A549 (cell line): Measurements from ENCODE around the gene TRIM71. TPM values are rescaled to one million over a fixed set of nuclear protein-coding genes. Genes with fewer than 3 reads are reported as not detected.
"Not testable (repeated sequence)": the region's sequence is repeated elsewhere in the genome, so short reads cannot be mapped to it uniquely, and the experiment has no call there.

Source experiments
- ATAC-seq, 2 experiments: fragments of 200-7000 bp in 1 of 2; fragments of >200 bp in 1 of 2; cut with Nextera tagmentation in 1 of 2; cut with Tn5 transposase in 1 of 2; 3 replicates each; pipeline versions ENCODE4 v1.8.0 to v1.9.1; 2018 to 2020; ENCODE audit warnings: mild to moderate bottlenecking in 1 of 2, moderate library complexity in 1 of 2
- CTCF ChIA-PET: fragments of 300-600 bp; sonication (Branson Sonifier 250); formaldehyde crosslinking; extraction: SDS; loops from one replicate; lab custom pipeline; 2021; ENCODE audit warnings: antibody characterized with exemption, inconsistent platforms; lab: Yijun Ruan, JAX
- POLR2A ChIA-PET: fragments of 350-600 bp; formaldehyde crosslinking; extraction: SDS; loops from one replicate; lab custom pipeline; 2021; ENCODE audit warnings: antibody characterized with exemption, inconsistent platforms; lab: Yijun Ruan, JAX
- DNase-seq, 2 experiments: peaks; one replicate each; pipeline versions ENCODE4 v3.0.0 to v3.0.0-alpha.2; 2011 to 2016; ENCODE audit warnings: low read depth in 1 of 2, low spot score in 1 of 2
- FAIRE-seq: peaks from 2 replicates; lab custom pipeline; 2011; peaks lifted over from hg19 to GRCh38; lab: Jason Lieb, UNC
- H3K27ac ChIP-seq, 2 experiments: fragments of >200 bp; sonication (Bioruptor Twin); formaldehyde crosslinking; 3 replicates each; pipeline ENCODE4 v1.5.1; 2016 to 2017
- H3K4me1 ChIP-seq: fragments of >200 bp; sonication (Bioruptor Twin); formaldehyde crosslinking; 3 replicates; pipeline ENCODE4 v1.6.1; 2016
- H3K4me2 ChIP-seq: fragments of >200 bp; sonication (Bioruptor Twin); formaldehyde crosslinking; 3 replicates; pipeline ENCODE4 v1.6.1; 2016
- H3K4me3 ChIP-seq: fragments of >200 bp; sonication (Bioruptor Twin); formaldehyde crosslinking; 3 replicates; pipeline ENCODE4 v1.5.1; 2016
- H3K9me3 ChIP-seq: fragments of >200 bp; sonication (Bioruptor Twin); formaldehyde crosslinking; 3 replicates; pipeline ENCODE4 v1.6.1; 2016
- BCL3 ChIP-seq: fragments of >200 bp; sonication (Bioruptor Twin); formaldehyde crosslinking; IDR thresholded peaks from 3 replicates; pipeline ENCODE4 v1.6.1; 2016
- CEBPB ChIP-seq, 2 experiments: fragments of >200 bp in 1 of 2; sonication (Bioruptor Twin) in 1 of 2; formaldehyde crosslinking in 1 of 2; IDR thresholded peaks; 2 replicates each; pipeline ENCODE4 v1.6.1; 2012 to 2016
- CHD4 ChIP-seq: fragments of 200-600 bp; sonication (generic); IDR thresholded peaks from 2 replicates; pipeline ENCODE4 v1.6.1; 2016; ENCODE audit warnings: antibody characterized with exemption, mild to moderate bottlenecking, borderline replicate concordance
- CTCF ChIP-seq: fragments of >200 bp; sonication (Bioruptor Twin); formaldehyde crosslinking; IDR thresholded peaks from 3 replicates; pipeline ENCODE4 v1.5.1; 2016
- ELK1 ChIP-seq: fragments of 150-350 bp; IDR thresholded peaks from 2 replicates; pipeline ENCODE4 v1.6.1; 2014; ENCODE audit warnings: low read depth, mild to moderate bottlenecking, low read length
- EP300 ChIP-seq, 2 experiments: fragments of >200 bp; sonication (Bioruptor Twin); formaldehyde crosslinking; IDR thresholded peaks; 2 replicates in 1 of 2; 3 replicates in 1 of 2; pipeline ENCODE4 v1.6.1; 2016 to 2017
- ESRRA ChIP-seq: fragments of 150-350 bp; IDR thresholded peaks from 2 replicates; pipeline ENCODE4 v1.6.1; 2014; ENCODE audit warnings: mild to moderate bottlenecking, low read length, borderline replicate concordance
- FOSB ChIP-seq: fragments of 250-450 bp; sonication (Bioruptor Pico); IDR thresholded peaks from 2 replicates; pipeline ENCODE4 v1.5.0; 2020; ENCODE audit warnings: mild to moderate bottlenecking, moderate library complexity
- GATA3 ChIP-seq: IDR thresholded peaks from 2 replicates; pipeline ENCODE4 v1.6.1; 2012; ENCODE audit warnings: borderline replicate concordance
- HEYL ChIP-seq: fragments of 250-450 bp; sonication (Bioruptor Pico); IDR thresholded peaks from 2 replicates; pipeline ENCODE4 v1.8.0; 2021; ENCODE audit warnings: mild to moderate bottlenecking, moderate library complexity
- HOXA7 ChIP-seq: fragments of 250-450 bp; sonication (Bioruptor Pico); IDR thresholded peaks from 2 replicates; pipeline ENCODE4 v1.5.0; 2020; ENCODE audit warnings: mild to moderate bottlenecking, moderate library complexity
- HOXB13 ChIP-seq: fragments of 250-450 bp; sonication (Bioruptor Pico); IDR thresholded peaks from 2 replicates; pipeline ENCODE4 v1.5.0; 2020; ENCODE audit warnings: low read depth, mild to moderate bottlenecking, moderate library complexity
- JUN ChIP-seq, 2 experiments: fragments of >200 bp; sonication (Bioruptor Twin); formaldehyde crosslinking; IDR thresholded peaks; 2 replicates in 1 of 2; 3 replicates in 1 of 2; pipeline ENCODE4 v1.6.1; 2016 to 2017
- KDM1A ChIP-seq: fragments of 200-600 bp; sonication (generic); IDR thresholded peaks from 2 replicates; pipeline ENCODE4 v1.6.1; 2016; ENCODE audit warnings: low read depth, mild to moderate bottlenecking
- KDM5A ChIP-seq: fragments of 200-600 bp; sonication (generic); IDR thresholded peaks from 2 replicates; pipeline ENCODE4 v1.6.1; 2016; ENCODE audit warnings: antibody characterized with exemption, mild to moderate bottlenecking
- MAZ ChIP-seq: fragments of 150-350 bp; IDR thresholded peaks from 2 replicates; pipeline ENCODE4 v1.6.1; 2014; ENCODE audit warnings: antibody characterized with exemption, low read depth, low read length, borderline replicate concordance
- MYC ChIP-seq: IDR thresholded peaks from 2 replicates; pipeline ENCODE4 v1.6.1; 2012; ENCODE audit warnings: mild to moderate bottlenecking, inconsistent platforms, low read length, improper control_type of control experiment, borderline replicate concordance
- NFE2L2 ChIP-seq: fragments of 150-350 bp; conservative IDR thresholded peaks from 2 replicates; pipeline ENCODE4 v1.6.1; 2014; ENCODE audit warnings: low read length
- NR3C1 ChIP-seq: fragments of >200 bp; sonication (Bioruptor Twin); formaldehyde crosslinking; IDR thresholded peaks from 3 replicates; pipeline ENCODE4 v1.6.1; 2017
- POLR2A ChIP-seq: IDR thresholded peaks from 2 replicates; pipeline ENCODE4 v1.6.1; 2012; ENCODE audit warnings: mild to moderate bottlenecking, low read length
- RFX5 ChIP-seq: fragments of 450-650 bp; IDR thresholded peaks from 2 replicates; pipeline ENCODE4 v1.7.1; 2014; ENCODE audit warnings: antibody characterized with exemption, mild to moderate bottlenecking, moderate library complexity
- WGBS: methylation state at CpG from one replicate; pipeline ENCODE4 v1.1.6; 2017; ENCODE audit errors: missing lambda C conversion rate; 5-methylcytosine and 5-hydroxymethylcytosine counted together
- polyA plus RNA-seq, 4 experiments: library from polyadenylated mRNA; depleted of rRNA in 3 of 4; stranded (reverse); fragments of >200 nt; fragmentation: RNase III in 1 of 4; extraction: RNeasy Plus Mini Kit Qiagen cat#74134 plus additional on column Dnase treatment in 1 of 4; gene quantifications; 2 replicates in 3 of 4; 3 replicates in 1 of 4; pipeline ENCODE4 v1.2.3, GENCODE V29; 2011 to 2017
- TF ChIP-seq, protein P1 (sequence below): IDR thresholded peaks from 2 replicates; pipeline ENCODE4 v1.6.1; 2012
- TF ChIP-seq, protein P2 (sequence below): IDR thresholded peaks from 2 replicates; pipeline ENCODE4 v1.6.1; 2012
- TF ChIP-seq, protein P3 (sequence below): IDR thresholded peaks from 2 replicates; pipeline ENCODE4 v1.6.1; 2012; ENCODE audit warnings: low read depth, borderline replicate concordance

The TRIM71 gene
- polyA plus RNA-seq, 2 of the 4 experiments (the other 2 are of a cell fraction), result 0.01 TPM; not detected in 1

GRCh38 chr3:32937331-32937730 is 119.5 kb downstream of the TRIM71 start:
- peak in 1 of 2 experiments; percentile 53; a peak in 2 of 6 replicates for ATAC-seq
- POLR2A ChIA-PET, result no interaction called here
- no peak for TF ChIP-seq CTCF
- TF ChIP-seq, protein P1, sequence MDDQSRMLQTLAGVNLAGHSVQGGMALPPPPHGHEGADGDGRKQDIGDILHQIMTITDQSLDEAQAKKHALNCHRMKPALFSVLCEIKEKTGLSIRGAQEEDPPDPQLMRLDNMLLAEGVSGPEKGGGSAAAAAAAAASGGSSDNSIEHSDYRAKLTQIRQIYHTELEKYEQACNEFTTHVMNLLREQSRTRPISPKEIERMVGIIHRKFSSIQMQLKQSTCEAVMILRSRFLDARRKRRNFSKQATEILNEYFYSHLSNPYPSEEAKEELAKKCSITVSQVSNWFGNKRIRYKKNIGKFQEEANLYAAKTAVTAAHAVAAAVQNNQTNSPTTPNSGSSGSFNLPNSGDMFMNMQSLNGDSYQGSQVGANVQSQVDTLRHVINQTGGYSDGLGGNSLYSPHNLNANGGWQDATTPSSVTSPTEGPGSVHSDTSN, result no peak
- TF ChIP-seq KDM5A, result no peak
- TF ChIP-seq JUN (IDR thresholded peaks at IDR 0.05), result no peak
- no peak for TF ChIP-seq HOXA7
- TF ChIP-seq EP300 (IDR thresholded peaks at IDR 0.05), result no peak
- TF ChIP-seq KDM1A, result no peak
- no peak for TF ChIP-seq HEYL
- no peak for TF ChIP-seq NFE2L2
- TF ChIP-seq FOSB, result no peak
- TF ChIP-seq GATA3, result no peak
- TF ChIP-seq, protein P2, sequence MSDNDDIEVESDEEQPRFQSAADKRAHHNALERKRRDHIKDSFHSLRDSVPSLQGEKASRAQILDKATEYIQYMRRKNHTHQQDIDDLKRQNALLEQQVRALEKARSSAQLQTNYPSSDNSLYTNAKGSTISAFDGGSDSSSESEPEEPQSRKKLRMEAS, result no peak
- TF ChIP-seq NR3C1, result no peak
- no peak for TF ChIP-seq ESRRA
- TF ChIP-seq MYC, result no peak
- no peak for TF ChIP-seq RFX5
- TF ChIP-seq, all 56 proteins: peak for 0

DNA sequence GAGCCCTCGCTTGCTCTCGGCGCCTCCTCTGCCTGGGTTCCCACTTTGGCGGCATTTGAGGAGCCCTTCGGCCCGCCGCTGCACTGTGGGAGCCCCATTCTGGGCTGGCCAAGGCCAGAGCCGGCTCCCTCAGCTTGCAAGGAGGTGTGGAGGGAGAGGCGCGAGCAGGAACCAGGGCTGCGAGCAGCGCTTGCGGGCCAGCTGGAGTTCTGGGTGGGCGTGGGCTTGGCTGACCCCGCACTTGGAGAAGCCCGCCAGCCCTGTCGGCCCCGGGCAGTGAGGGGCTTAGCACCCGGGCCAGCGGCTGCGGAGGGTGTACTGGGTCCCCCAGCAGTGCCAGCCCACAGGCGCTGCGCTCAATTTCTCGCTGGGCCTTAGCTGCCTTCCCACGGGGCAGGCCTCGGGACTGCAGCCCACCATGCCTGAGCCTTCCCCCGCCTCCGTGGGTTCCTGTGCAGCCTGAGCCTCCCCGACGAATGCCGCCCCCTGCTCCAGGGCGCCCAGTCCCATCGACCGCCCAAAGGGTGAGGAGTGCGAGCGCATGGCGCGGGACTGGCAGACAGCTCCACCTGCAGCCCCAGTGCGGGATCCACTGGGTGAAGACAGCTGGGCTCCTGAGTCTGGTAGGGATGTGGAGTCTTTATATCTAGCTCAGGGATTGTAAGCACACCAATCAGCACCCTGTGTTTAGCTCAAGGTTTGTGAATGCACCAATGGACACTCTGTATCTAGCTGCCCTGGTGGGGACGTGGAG is 121.9 kb downstream of the TRIM71 start:
- DNase-seq, H3K9me3 ChIP-seq, H3K27ac ChIP-seq, FAIRE-seq, POLR2A ChIA-PET, ATAC-seq, H3K4me2 ChIP-seq, H3K4me3 ChIP-seq, H3K4me1 ChIP-seq: not testable (repeated sequence)
- 88% methylated on average over 32 of the region's 40 CpGs for WGBS
- CTCF ChIA-PET, result interaction anchor here (1.2 kb wide), 1 partner anchor 14 kb away, joined by 3 read pairs; no protein-coding TSS in a partner anchor

More at GRCh38 chr3:32937331-32937730, 119.5 kb downstream of the TRIM71 start:
- no peak overlapping the region for H3K4me2 ChIP-seq
- FAIRE-seq, result no peak
- no peak overlapping the region for H3K27ac ChIP-seq
- DNase-seq, result no peak
- CTCF ChIA-PET, result interaction anchor here (1.3 kb wide), 1 partner anchor 10 kb away, joined by 3 read pairs; no protein-coding TSS in a partner anchor
- H3K4me3 ChIP-seq, result no peak overlapping the region
- no peaks in the 10 kb centered on the region for H3K9me3 ChIP-seq
- H3K4me1 ChIP-seq, result no peaks in the 10 kb centered on the region
- WGBS, result 61% methylated on average over 2 of the region's 2 CpGs

DNA sequence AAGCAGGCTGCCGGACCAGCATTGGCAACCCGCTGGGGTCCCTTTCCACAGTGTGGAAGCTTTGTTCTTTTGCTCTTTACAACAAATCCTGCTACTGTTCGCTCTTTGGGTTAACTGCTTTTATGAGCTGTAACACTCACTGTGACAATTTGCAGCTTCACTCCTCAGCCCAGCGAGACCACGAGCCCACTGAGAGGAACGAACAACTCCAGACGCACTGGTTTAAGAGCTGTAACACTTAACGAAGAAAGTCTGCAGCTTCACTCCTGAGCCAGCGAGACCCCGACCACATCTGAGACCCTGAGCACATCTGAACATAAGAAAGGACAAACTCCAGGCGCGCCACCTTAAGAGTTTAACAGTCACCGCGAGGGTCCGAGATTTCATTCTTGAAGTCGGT is 122.9 kb downstream of the TRIM71 start:
- FAIRE-seq, result no peak
- H3K4me3 ChIP-seq, result no peak overlapping the region
- TF ChIP-seq, protein P3, sequence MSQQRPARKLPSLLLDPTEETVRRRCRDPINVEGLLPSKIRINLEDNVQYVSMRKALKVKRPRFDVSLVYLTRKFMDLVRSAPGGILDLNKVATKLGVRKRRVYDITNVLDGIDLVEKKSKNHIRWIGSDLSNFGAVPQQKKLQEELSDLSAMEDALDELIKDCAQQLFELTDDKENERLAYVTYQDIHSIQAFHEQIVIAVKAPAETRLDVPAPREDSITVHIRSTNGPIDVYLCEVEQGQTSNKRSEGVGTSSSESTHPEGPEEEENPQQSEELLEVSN, result no peak
- TF ChIP-seq BCL3 (no peak), CHD4 (no peak), CEBPB (IDR thresholded peaks at IDR 0.05) (no peak), MAZ (no peak), POLR2A (no peak), HOXB13 (CRISPR knock-in tag) (no peak), ELK1 (no peak), HEYL (no peak), MYC (no peak)
- TF ChIP-seq, all 56 proteins: peak for 0
- DNase-seq (no peak), ATAC-seq (no peak)
- no peaks in the 10 kb centered on the region for H3K4me1 ChIP-seq
- H3K9me3 ChIP-seq, result no peaks in the 10 kb centered on the region
- H3K27ac ChIP-seq, result no peak overlapping the region
- ChIA-PET CTCF (interaction anchor here (0.7 to 1.2 kb wide), 2 partner anchors 15 to 206 kb away, joined by 3 read pairs; no protein-coding TSS in a partner anchor), POLR2A (no interaction called here)
- WGBS, result 82% methylated on average over 16 of the region's 16 CpGs
- no peak overlapping the region for H3K4me2 ChIP-seq
